Ectodermal cell (in vitro differentiated cells): ENCODE data around the gene POLDIP2.

ENCODE experiments used
- H3K27ac ChIP-seq: 2 replicates; pipeline ENCODE4 v1.7.0; 2013; ENCODE audit warnings: mild to moderate bottlenecking, low read depth, low read length; ENCODE audit not compliant: insufficient read depth, poor library complexity, severe bottlenecking
- H3K27me3 ChIP-seq: 2 replicates; pipeline ENCODE4 v1.7.0; 2013; ENCODE audit warnings: mild to moderate bottlenecking, low read length; ENCODE audit not compliant: insufficient read depth, control insufficient read depth, poor library complexity, severe bottlenecking
- H3K36me3 ChIP-seq: one replicate; pipeline ENCODE4 v1.7.0; 2013; ENCODE audit warnings: low read length; ENCODE audit not compliant: control insufficient read depth, insufficient read depth
- H3K4me1 ChIP-seq: one replicate; pipeline ENCODE4 v1.7.0; 2013; ENCODE audit warnings: low read length; ENCODE audit not compliant: control insufficient read depth, insufficient read depth
- H3K4me3 ChIP-seq: 2 replicates; pipeline ENCODE4 v1.7.0; 2013; ENCODE audit warnings: low read depth, low read length, control low read depth; ENCODE audit not compliant: insufficient read depth
- H3K9me3 ChIP-seq: 2 replicates; pipeline ENCODE4 v1.7.0; 2013; ENCODE audit warnings: mild to moderate bottlenecking, low read length, moderate library complexity; ENCODE audit not compliant: control insufficient read depth
- WGBS, 2 experiments: methylation state at CpG; one replicate each; pipeline ENCODE4 v1.1.7; 2013; ENCODE audit warnings: missing lambda C conversion rate in 2 of 2; 5-methylcytosine and 5-hydroxymethylcytosine counted together

Gene POLDIP2

GRCh38 chr17:28317099-28317965 lies 40.0 kb downstream of the POLDIP2 start:
- Histone ChIP-seq H3K4me3 (peak overlapping the region; percentile 95), H3K27me3 (no peaks in the 10 kb centered on the region), H3K4me1 (peaks cover 17% of the 10 kb centered on the region), H3K9me3 (no peaks in the 10 kb centered on the region), H3K27ac (no peak overlapping the region), H3K36me3 (no peaks in the 10 kb centered on the region)
- WGBS, 2 experiments: 74 to 76% methylated on average over 21 of the region's 21 CpGs

GRCh38 chr17:28315846-28316705 lies 41.3 kb downstream of the POLDIP2 start:
- Histone ChIP-seq H3K36me3 (no peaks in the 10 kb centered on the region), H3K4me1 (peaks cover 13% of the 10 kb centered on the region), H3K27me3 (no peaks in the 10 kb centered on the region), H3K4me3 (no peak overlapping the region), H3K9me3 (no peaks in the 10 kb centered on the region), H3K27ac (no peak overlapping the region)
- WGBS, 2 experiments: 89 to 92% methylated on average over 4 of the region's 4 CpGs

- H3K27ac ChIP-seq: no peak overlapping the region
- WGBS, 2 experiments: 84 to 85% methylated on average over 1 to 2 of the region's 2 CpGs
- no peaks in the 10 kb centered on the region for H3K9me3 ChIP-seq
- peaks cover 13% of the 10 kb centered on the region for H3K4me1 ChIP-seq
- no peak overlapping the region for H3K4me3 ChIP-seq
- H3K27me3 ChIP-seq: no peaks in the 10 kb centered on the region
- no peaks in the 10 kb centered on the region for H3K36me3 ChIP-seq
Observed at GRCh38 chr17:28313841-28314240, 43.5 kb downstream of the POLDIP2 start.

DNA sequence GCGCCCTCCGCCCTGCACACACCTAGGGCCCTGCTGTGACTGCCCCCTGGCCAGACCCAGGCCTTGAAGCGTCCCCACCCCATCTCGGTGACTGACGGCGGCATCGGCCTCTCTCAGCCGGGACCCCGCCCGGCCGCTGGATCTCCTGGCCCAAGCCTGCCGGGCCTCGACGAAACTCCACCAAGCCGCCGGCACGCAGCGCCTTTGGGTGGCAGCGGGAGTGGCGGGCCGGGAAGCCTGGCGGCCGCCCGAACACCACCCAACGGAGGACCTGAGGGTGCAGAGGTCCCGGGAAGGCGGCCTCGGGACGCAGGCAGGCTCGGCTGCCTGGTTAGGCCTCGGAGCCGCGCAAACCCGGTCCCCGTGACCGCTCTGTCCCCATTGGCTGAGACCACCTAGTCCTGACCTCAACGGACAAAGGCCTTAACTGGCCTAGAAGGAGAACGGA lies 50.3 kb downstream of the POLDIP2 start:
- H3K27ac ChIP-seq: no peak overlapping the region
- H3K36me3 ChIP-seq: no peaks in the 10 kb centered on the region
- 94 to 95% methylated on average over 38 of the region's 38 CpGs for WGBS, 2 experiments
- H3K27me3 ChIP-seq: no peaks in the 10 kb centered on the region
- H3K9me3 ChIP-seq: no peaks in the 10 kb centered on the region
- H3K4me3 ChIP-seq: no peak overlapping the region
- no peaks in the 10 kb centered on the region for H3K4me1 ChIP-seq

DNA sequence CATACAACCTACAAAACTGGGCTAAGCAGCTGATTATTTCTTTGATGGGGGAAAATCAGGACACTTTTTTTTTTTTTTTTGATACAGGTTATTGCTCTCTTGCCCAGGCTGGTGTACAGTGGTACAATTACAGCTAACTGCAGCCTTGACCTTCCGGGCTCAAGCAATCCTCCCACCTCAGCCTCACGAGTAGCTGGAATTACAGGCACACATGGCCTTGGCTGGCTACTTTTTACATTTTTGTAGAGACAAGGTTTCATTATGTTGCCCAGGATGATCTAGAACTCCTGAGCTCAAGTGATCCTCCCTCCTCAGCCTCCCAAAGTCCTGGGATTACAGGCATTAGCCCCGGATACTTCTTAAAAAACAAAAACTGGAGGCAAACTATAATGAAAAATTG lies 58.9 kb downstream of the POLDIP2 start:
- Histone ChIP-seq H3K27ac (no peak overlapping the region), H3K4me3 (no peak overlapping the region), H3K36me3 (no peaks in the 10 kb centered on the region), H3K9me3 (no peaks in the 10 kb centered on the region), H3K4me1 (no peaks in the 10 kb centered on the region), H3K27me3 (no peaks in the 10 kb centered on the region)
- WGBS, 2 experiments: 89 to 94% methylated on average over 2 to 3 of the region's 3 CpGs
